ENCODE measurements around the gene SIM1. TPM values are rescaled to one million over a fixed set of nuclear protein-coding genes. Genes with fewer than 3 reads are reported as not detected.

The SIM1 gene
- total RNA-seq, 2 experiments from 2014 or later: 0.08 to 0.30 TPM

- Mint-ChIP-seq H3K9me3 (no peaks in the 10 kb centered on the region), H3K36me3 (ENCODE audit: low read depth) (no peaks in the 10 kb centered on the region), H3K27ac (no peak overlapping the region), H3K4me3 (no peak overlapping the region), H3K27me3 (peaks cover 9% of the 10 kb centered on the region), H3K4me1 (peaks cover 4% of the 10 kb centered on the region)
- DNase-seq: no peak
- CTCF ChIA-PET: no interaction called here
- POLR2A ChIA-PET: no interaction called here
Observed at GRCh38 chr6:100343316-100344077, 121.2 kb downstream of the SIM1 start.

- no peak overlapping the region for H3K4me3 Mint-ChIP-seq
- no peak overlapping the region for H3K27ac Mint-ChIP-seq
- peaks cover 2% of the 10 kb centered on the region for H3K4me1 Mint-ChIP-seq
- ChIA-PET CTCF (no interaction called here), POLR2A (no interaction called here)
- H3K36me3 Mint-ChIP-seq (ENCODE audit: low read depth): no peaks in the 10 kb centered on the region
- no peak for DNase-seq
- peaks cover 9% of the 10 kb centered on the region for H3K27me3 Mint-ChIP-seq
- no peaks in the 10 kb centered on the region for H3K9me3 Mint-ChIP-seq
Observed at GRCh38 chr6:100342830-100343229, 121.9 kb downstream of the SIM1 start.

- no peaks in the 10 kb centered on the region for H3K9me3 Mint-ChIP-seq
- ChIA-PET POLR2A (no interaction called here), CTCF (no interaction called here)
Observed at GRCh38 chr6:100339574-100340255, 125.0 kb downstream of the SIM1 start.

DNA sequence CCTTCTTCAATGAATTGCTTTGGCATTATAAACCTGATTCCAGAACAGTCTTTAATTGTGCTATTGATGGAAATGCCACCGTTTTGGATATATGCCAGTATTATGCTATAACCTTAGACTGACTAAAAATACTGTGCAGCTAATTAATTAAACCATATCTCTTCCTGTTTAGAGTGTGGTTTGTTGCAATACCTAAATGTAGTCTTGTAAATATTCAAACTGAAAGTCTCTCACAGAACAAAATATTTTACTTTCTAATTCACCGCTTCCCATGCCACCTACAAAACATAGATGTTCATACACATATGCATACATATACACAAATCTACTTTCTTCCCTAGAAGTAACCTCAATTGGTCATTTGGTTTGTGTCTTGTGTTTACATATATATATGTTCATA, 126.6 kb downstream of the SIM1 start:
- Mint-ChIP-seq H3K9me3 (no peaks in the 10 kb centered on the region), H3K36me3 (ENCODE audit: low read depth) (no peaks in the 10 kb centered on the region)

More at GRCh38 chr6:100339574-100340255, 125.0 kb downstream of the SIM1 start:
- Mint-ChIP-seq H3K27ac (no peak overlapping the region), H3K4me1 (no peaks in the 10 kb centered on the region), H3K4me3 (no peak overlapping the region), H3K27me3 (peaks cover 20% of the 10 kb centered on the region), H3K36me3 (ENCODE audit: low read depth) (no peaks in the 10 kb centered on the region)
- no peak for DNase-seq

DNA sequence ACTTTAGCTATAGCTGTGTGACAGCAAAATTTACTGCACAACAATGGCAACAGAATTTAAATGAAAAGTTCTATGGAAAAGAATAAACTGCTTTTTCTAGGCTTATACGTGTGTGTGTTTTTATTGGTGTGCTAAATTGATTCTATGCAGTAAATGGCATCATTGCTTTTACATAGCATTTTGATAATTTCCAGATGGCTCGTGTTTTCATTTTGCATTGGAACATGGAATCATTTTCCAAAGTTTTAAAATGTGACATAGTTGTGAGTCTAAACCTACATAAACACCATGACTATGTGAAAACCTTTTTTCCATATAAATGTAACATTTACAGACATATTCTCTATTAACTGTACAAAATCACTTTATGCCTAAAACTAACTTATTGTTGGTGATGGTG, 127.8 kb downstream of the SIM1 start:
- no peaks in the 10 kb centered on the region for H3K36me3 Mint-ChIP-seq (ENCODE audit: low read depth)
- H3K27me3 Mint-ChIP-seq: peaks cover 17% of the 10 kb centered on the region
- ChIA-PET POLR2A (no interaction called here), CTCF (no interaction called here)
- no peaks in the 10 kb centered on the region for H3K4me1 Mint-ChIP-seq
- DNase-seq: no peak
- no peak overlapping the region for H3K27ac Mint-ChIP-seq
- H3K9me3 Mint-ChIP-seq: no peaks in the 10 kb centered on the region
- H3K4me3 Mint-ChIP-seq: no peak overlapping the region

More for the DNA sequence above, 126.6 kb downstream of the SIM1 start:
- no peak for DNase-seq
- Mint-ChIP-seq H3K4me1 (no peaks in the 10 kb centered on the region), H3K27ac (no peak overlapping the region), H3K27me3 (peaks cover 21% of the 10 kb centered on the region), H3K4me3 (no peak overlapping the region)
- POLR2A ChIA-PET: interaction anchor here (1.1 kb wide), 1 partner anchor 137 kb away, joined by 3 read pairs; no protein-coding TSS in a partner anchor
- CTCF ChIA-PET: no interaction called here

- ChIA-PET CTCF (no interaction called here), POLR2A (no interaction called here)
Observed at GRCh38 chr6:100335991-100336390, 128.7 kb downstream of the SIM1 start.

More at GRCh38 chr6:100335991-100336390, 128.7 kb downstream of the SIM1 start:
- no peak overlapping the region for H3K4me3 Mint-ChIP-seq
- no peaks in the 10 kb centered on the region for H3K36me3 Mint-ChIP-seq (ENCODE audit: low read depth)
- DNase-seq: no peak
- no peak overlapping the region for H3K27ac Mint-ChIP-seq
- H3K9me3 Mint-ChIP-seq: no peaks in the 10 kb centered on the region
- peaks cover 17% of the 10 kb centered on the region for H3K27me3 Mint-ChIP-seq
- H3K4me1 Mint-ChIP-seq: no peaks in the 10 kb centered on the region
